DLD1 (cell line): ENCODE data around the gene CXCL12.

Source experiments
- in situ Hi-C: cut with HindIII; loops from 2 replicates; pipeline ENCODE4 v1.10.0; 2017; ENCODE audit warnings: low sequenced_read_pairs

CXCL12 gene

GRCh38 chr10:44335330-44336021, 49.4 kb downstream of the CXCL12 start:
- in situ Hi-C loops: no loop called here

- in situ Hi-C loops: no loop called here
Observed at GRCh38 chr10:44334621-44335184, 50.2 kb downstream of the CXCL12 start.

DNA sequence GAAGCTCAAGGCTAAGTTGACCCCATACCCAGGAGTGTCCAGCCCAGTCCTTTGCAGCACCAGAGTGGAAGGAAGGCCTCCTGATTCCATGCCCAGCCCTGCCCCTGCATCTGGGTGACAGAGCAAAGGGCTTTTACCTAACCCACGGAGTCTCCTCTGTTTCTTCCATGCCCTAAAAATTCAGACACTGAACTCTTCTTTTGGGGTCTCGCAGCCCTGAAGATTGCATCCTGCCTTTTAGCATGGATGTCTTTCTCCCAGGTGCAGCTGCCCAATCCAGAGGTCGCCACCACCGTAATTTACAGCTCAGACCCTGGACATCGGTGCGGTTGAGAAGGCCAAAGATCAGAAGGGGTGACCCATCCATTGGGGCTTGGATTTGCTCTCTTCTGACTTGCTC, 50.8 kb downstream of the CXCL12 start:
- in situ Hi-C loops: no loop called here

GRCh38 chr10:44333511-44333910, 51.4 kb downstream of the CXCL12 start:
- in situ Hi-C loops: no loop called here

- in situ Hi-C loops: no loop called here
Observed at GRCh38 chr10:44332465-44332864, 52.4 kb downstream of the CXCL12 start.

DNA sequence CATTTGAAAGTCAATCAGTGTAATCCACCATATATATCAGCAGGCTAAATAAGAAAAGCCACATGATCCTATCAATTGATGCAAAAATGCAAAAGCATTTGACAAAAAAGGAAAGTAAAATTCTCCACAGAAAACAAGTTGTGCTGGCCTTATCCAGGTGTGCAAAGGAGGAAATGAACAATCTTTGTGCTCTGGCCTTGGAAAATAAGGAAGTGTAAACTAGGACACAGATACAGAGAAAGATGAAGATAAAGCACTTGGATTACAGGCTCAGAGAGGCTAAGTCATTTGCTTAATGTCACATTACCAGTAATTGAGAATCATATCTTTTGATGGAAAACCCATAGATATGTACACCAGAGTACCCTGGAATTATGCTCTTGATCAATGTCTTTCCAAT, 54.5 kb downstream of the CXCL12 start:
- in situ Hi-C loops: no loop called here

GRCh38 chr10:44327461-44327860, 57.4 kb downstream of the CXCL12 start:
- in situ Hi-C loops: no loop called here
